ENCODE measurements around the gene HERC3.

Gene HERC3

DNA sequence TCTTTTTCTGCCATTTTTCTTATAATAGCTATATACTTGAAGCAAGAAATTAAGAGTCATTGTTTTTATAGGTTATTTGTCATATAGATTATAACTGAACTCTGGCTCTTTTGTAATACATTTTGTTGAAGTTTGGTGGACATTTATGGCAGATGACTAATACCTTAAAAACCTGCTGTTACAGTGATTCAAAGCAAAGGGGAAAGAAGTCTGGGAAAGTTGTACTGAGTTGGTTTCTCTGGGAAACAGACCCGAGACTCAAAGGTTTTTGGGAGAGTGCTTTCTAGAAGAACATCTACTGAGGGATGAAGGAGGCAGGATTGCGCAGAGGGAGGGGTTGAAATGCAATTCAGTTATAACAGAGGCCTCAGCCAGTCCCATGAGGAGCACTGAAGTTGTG lies 69.5 kb downstream of the HERC3 start:
- DNase-seq = no peak

DNA sequence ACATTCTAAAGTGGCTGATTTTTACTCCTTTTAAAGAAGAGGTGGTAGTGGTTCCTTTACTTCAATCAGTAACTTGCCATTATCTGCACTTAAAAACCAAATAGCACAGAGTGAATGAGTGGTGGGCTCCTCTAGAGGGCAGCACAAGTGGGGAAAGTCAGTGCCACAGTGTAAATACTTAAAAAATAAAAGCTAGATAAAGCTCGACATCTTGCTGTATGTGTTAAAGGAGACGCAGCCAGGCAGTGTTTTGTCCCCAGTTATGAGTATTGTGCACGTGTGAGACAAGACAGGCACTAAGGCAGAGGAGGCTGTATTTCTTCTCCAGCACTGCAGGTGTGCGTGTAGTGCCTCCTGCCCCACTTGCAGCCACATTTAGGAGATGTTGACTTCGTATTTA lies 80.7 kb downstream of the HERC3 start:
- DNase-seq = peak; percentile 9

DNA sequence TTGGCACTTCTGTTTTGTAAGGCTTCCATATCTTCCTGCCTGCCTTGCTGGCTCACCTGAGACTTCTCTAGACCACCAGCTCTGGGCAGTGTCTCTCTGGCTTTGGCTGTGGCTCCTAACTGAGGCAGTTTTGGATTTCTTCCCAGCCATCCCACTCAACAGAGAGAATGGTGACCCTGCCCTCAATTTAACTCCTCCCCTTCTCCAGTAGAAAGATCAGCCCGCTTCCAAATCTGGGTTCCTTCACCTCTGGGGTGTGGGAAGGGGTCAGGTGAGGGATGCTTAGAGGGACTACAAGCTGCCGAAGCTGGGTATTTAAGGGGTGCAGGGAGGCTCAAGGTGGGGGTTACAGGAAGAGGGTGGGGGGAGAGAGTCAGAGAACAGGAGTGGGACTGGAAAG lies 81.6 kb downstream of the HERC3 start:
- DNase-seq = no peak

GRCh38 chr4:88674565-88674964 lies 82.3 kb downstream of the HERC3 start:
- no peak for DNase-seq

DNA sequence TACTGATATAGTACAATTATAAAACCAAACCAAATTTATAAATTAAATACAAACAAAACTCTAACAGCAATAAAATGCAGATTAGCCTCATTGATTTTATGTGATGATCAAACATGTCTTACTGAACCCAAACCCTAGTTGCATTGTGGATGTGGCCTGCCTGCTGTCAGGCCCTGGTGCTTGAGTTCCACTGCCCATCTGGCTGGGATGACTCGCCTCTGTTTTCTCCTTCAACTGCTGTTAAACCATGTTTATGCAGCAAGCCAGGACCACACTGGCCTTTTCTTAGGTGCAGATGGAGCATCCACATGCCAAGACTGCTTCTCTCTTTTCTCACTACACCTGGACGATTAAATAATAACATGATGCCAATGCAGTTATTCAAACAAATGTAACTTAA lies 82.7 kb downstream of the HERC3 start:
- no peak for DNase-seq

GRCh38 chr4:88675543-88675942 lies 83.3 kb downstream of the HERC3 start:
- no peak for DNase-seq

DNA sequence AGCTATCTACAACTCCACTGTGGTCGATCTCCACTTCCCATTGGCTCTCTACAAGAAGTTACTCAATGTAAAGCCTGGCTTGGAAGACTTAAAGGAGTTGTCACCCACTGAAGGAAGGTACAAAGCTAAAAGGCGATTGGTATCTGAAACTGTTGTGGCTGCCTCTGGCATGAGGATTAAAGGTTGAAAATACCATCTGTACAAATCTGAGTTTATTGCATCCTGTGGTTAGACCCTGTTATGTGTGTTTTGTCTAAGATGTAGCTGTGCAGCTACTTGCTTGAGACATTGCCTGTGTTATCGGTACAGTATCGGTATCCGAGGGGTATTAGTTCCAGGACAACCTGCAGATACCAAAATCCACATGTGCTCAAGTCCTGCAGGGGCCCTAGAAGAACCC lies 88.9 kb downstream of the HERC3 start:
- DNase-seq = no peak

GRCh38 chr4:88690355-88690754 lies 98.1 kb downstream of the HERC3 start:
- DNase-seq = no peak

GRCh38 chr4:88693792-88694191 lies 101.5 kb downstream of the HERC3 start:
- no peak for DNase-seq

DNA sequence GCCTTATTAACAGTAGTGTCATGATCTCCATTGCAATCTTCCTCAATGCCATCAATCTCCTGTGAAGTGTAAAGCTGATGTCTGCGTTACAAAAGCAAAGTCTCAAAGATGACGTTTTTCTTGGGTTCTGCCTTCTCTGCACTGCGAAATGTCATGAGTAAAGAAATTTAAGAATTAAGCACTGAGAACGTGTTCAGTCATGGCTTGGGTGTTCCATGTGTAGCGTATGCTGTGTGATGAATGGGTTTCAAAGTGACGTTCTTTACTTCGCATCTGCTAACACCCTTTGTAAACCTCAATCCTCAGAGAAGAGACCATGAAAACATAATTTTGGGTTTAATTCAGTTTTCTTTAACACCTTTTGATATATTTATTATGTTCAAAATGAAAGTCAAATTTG lies 104.3 kb downstream of the HERC3 start:
- no peak for DNase-seq

DNA sequence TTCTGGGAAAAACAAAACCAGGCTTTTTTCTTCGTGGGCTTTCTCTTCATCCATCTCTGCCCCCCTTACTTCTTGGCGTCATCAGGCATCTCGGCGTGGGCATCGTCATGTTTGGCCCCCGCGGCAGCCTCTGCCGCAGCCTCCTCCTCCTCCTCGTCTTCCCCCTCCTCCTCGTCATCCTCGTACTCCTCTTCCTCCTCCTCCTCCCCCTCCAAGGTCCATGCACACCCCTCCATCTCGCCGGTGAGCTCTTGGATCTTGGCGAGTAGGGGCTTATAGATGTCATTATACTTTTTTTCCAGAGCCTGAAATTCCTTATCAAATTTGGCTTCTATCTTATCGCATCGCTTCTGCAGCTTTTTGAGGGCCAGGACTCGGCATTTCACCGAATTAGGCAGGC lies 104.9 kb downstream of the HERC3 start:
- no peak for DNase-seq

DNA sequence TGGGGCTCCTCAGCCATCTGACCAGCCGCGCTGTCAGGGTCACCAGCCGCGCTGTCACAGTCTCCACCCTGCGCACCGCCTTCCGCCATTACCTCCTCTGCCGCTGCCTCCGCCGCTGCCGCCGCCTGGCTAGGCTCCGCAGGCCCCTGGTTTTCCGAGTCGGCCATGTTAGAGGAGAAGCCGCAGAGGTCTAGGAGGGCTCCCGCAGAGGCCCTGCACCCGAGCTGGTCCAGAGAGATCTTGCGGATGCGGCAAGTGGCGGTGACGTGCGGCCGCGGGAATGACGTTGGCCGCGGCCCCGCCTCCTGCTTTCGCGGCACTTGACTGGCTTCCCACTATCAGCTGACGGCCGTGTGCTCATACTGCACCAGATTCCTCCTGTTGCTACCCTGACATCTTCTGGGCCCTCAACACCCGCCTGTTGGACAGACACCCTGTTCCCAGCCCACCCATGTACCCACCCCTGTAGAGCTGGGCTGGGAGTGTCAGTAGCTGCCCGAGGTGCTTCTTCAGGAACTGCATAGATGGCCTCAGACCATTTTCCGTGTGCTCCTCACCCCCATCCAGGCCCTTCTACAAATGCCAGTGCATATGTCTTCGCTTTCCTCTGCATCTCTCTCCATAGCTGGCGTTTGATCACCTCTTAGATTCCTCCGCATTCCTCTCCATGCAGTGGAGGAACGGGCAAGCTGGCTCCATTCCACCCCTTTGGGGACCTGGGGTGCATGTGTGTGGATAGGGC lies 105.5 kb downstream of the HERC3 start, which contains the start of gene NAP1L5:
TSS of gene NAP1L5 (minus strand) at position 242 of the 742 bp plus-strand sequence. CDS start at position 167, 75 bp downstream.
- DNase-seq = peak; percentile 11

- no peak for DNase-seq
Measured at GRCh38 chr4:88698519-88698918, 106.2 kb downstream of the HERC3 start.

DNA sequence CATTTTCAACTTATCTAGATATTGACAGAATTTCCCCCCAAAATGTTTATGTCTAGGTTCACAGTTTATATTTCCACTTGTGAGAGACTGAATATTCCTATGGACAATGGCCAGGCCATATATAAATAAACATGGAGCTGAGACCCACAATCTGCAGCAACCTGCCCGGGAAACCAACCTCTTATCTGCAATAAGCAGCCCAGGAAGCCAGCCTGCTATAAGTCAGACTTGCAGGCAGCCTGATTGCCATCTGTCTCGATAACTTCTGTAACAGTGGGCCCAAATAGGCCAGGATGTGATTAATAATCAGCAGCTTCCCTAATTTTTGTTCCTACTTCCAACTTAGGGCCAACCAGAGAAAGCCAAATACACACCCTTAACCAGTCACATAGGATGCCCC lies 110.5 kb downstream of the HERC3 start:
- DNase-seq = no peak

GRCh38 chr4:88705223-88705622 lies 112.9 kb downstream of the HERC3 start:
- no peak for DNase-seq

GRCh38 chr4:88705805-88706492 lies 113.7 kb downstream of the HERC3 start:
- DNase-seq = no peak

DNA sequence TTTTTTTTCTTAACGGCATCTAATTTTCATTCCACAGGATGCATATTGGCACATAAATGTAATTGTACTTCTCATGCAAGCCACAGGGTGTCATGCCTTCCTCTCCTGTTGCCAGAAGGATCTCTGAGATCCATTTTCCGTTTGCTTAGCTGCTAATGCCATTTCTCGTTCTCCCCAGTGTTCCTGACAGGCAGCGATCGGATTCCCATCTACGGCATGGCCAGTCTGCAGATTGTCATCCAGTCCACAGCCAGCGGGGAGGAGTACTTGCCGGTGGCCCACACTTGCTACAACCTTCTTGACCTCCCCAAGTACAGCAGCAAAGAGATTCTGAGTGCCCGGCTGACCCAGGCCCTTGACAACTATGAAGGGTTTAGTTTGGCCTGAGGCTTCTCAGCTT lies 114.3 kb downstream of the HERC3 start:
- DNase-seq = peak; percentile 10

DNA sequence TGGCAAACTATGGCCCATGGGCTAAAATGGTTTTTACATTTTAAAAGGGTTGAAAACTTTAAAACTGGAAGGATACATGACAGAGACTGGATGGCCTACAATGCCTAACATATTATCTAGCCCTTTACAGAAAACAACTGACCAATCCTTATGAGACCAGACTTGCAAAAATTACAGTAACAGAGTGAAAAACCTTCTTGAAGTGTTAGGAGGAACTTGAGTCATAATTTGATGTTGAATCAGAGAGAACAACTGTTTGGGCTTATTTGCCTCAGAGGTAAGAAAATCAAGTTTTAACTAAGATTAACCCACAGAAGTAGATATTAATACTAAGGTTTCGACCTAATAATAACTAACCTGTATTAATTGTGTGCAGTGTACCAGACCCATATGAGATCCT lies 117.7 kb downstream of the HERC3 start:
- DNase-seq = no peak

DNA sequence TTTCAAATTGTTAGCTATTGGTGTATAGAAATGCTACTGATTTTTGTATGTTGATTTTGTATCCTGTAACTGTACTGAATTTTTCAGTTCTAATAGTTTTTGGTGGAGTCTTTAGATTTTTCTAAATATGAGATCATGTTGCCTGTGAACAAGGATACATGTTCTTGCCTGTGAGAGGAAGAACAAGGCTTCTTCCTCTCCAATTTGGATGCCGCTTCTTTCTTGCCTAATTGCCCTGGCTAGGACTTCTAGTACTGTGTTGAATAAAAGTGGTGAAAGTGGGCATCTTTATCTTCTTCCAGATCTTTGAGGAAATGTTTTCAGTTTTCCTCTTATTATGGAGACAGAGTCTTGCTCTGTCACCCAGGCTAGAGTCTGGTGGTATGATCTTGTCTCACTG lies 121.5 kb downstream of the HERC3 start:
- no peak for DNase-seq

GRCh38 chr4:88718098-88718497 lies 125.8 kb downstream of the HERC3 start:
- DNase-seq = no peak

DNA sequence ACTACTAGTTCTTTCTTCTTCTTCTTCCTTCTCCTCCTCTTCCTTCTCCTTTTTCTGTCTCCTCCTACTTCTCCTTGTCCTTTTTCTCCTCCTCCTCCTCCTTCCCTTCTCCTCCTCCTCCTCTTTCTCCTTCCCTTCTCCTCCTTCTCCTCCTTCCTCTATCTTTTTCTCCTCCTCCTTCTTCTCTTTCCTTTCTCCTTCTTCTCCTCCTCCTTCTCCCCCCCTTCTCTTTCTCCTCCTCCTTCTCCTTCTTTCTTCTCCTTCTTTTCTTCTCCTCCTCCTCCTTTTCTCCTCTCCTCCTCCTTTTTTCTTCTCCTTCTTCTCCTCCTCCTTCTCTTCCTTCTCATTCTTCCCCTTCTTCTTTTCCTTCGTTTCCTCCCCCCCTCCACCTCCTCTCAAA lies 127.1 kb downstream of the HERC3 start:
- no peak for DNase-seq

GRCh38 chr4:88720451-88721428 lies 128.5 kb downstream of the HERC3 start:
- DNase-seq = no peak

GRCh38 chr4:88722276-88722780 lies 130.0 kb downstream of the HERC3 start:
- DNase-seq = no peak

All from NCI-H1436 (cell line).